MM.1S (cell line): Measurements from ENCODE around the gene DAB2IP.

ENCODE experiments used
- CTCF ChIP-seq: fragments of 300-600 bp; sonication (generic); IDR thresholded peaks from 2 replicates; pipeline ENCODE4 v1.5.1; 2016; ENCODE audit warnings: antibody characterized with exemption, low read length, mixed read lengths
- EZH2 ChIP-seq: fragments of 300-600 bp; sonication (generic); optimal IDR thresholded peaks from 2 replicates; pipeline ENCODE3; 2017; ENCODE audit warnings: low read depth, mild to moderate bottlenecking, antibody characterized with exemption, low read length, mixed read lengths
- EZH2phosphoT487 ChIP-seq: fragments of 300-600 bp; sonication (generic); IDR thresholded peaks from 2 replicates; pipeline ENCODE4 v1.6.1; 2018; ENCODE audit warnings: antibody characterized with exemption, low read length

- no peak for TF ChIP-seq EZH2
- no peak for TF ChIP-seq CTCF
- TF ChIP-seq EZH2phosphoT487: no peak
Measured at GRCh38 chr9:121641224-121641611, 10.2 kb upstream of the DAB2IP start.
